Measurements from ENCODE around the gene ADAMTS4.
"Not testable (repeated sequence)": the region's sequence is repeated elsewhere in the genome, so short reads cannot be mapped to it uniquely, and the experiment has no call there.

ADAMTS4 gene

GRCh38 chr1:161198897-161199431 lies at the start of gene ADAMTS4:
TSS of gene ADAMTS4 (minus strand) at chr1:161199054. CDS start at chr1:161198627, 427 bp downstream.
- DNase-seq = no peak

- no peak for DNase-seq
Measured at GRCh38 chr1:161244888-161245287, 46.0 kb upstream of the ADAMTS4 start.

- no peak for DNase-seq
Measured at GRCh38 chr1:161242313-161242712, 43.5 kb upstream of the ADAMTS4 start.

- no peak for DNase-seq
Measured at GRCh38 chr1:161241682-161242081, 42.8 kb upstream of the ADAMTS4 start.

GRCh38 chr1:161238039-161238473 lies 39.2 kb upstream of the ADAMTS4 start, which contains the start of gene NR1I3:
TSS of gene NR1I3 (minus strand) at chr1:161238203. CDS start at chr1:161236565, 1,638 bp downstream.
- DNase-seq = no peak

- DNase-seq = no peak
Measured at GRCh38 chr1:161235957-161236775, 37.3 kb upstream of the ADAMTS4 start.

GRCh38 chr1:161233102-161233501 lies 34.2 kb upstream of the ADAMTS4 start:
- no peak for DNase-seq

GRCh38 chr1:161230762-161231161 lies 31.9 kb upstream of the ADAMTS4 start:
- no peak for DNase-seq

- no peak for DNase-seq
Measured at GRCh38 chr1:161229896-161230295, 31.0 kb upstream of the ADAMTS4 start.

GRCh38 chr1:161228032-161228431 lies 29.2 kb upstream of the ADAMTS4 start:
- no peak for DNase-seq

- peak; percentile 35 to 53 for DNase-seq
Measured at GRCh38 chr1:161227196-161227871, 28.5 kb upstream of the ADAMTS4 start.

GRCh38 chr1:161226759-161227158 lies 27.9 kb upstream of the ADAMTS4 start:
- DNase-seq = no peak

- DNase-seq = no peak
Measured at GRCh38 chr1:161226320-161226711, 27.5 kb upstream of the ADAMTS4 start.

GRCh38 chr1:161225534-161226319 lies 26.9 kb upstream of the ADAMTS4 start, which contains the start of gene TOMM40L:
TSS of gene TOMM40L (plus strand) at chr1:161226060. CDS start at chr1:161226490, 430 bp downstream.
- DNase-seq = peak; percentile 84 to 91

GRCh38 chr1:161225178-161225533 lies 26.3 kb upstream of the ADAMTS4 start:
- DNase-seq = no peak

GRCh38 chr1:161224695-161225087 lies 25.8 kb upstream of the ADAMTS4 start:
- DNase-seq = not testable (repeated sequence)

GRCh38 chr1:161223805-161224694 lies 25.2 kb upstream of the ADAMTS4 start:
- no peak for DNase-seq

- DNase-seq = no peak
Measured at GRCh38 chr1:161222175-161223019, 23.5 kb upstream of the ADAMTS4 start.

GRCh38 chr1:161220002-161220401 lies 21.1 kb upstream of the ADAMTS4 start:
- DNase-seq = no peak

GRCh38 chr1:161219078-161219892 lies 20.4 kb upstream of the ADAMTS4 start:
- no peak for DNase-seq
